ENCODE results near the gene PTDSS2. TPM values are rescaled to one million over a fixed set of nuclear protein-coding genes. Genes with fewer than 3 reads are reported as not detected.
"Not testable (repeated sequence)": the region's sequence is repeated elsewhere in the genome, so short reads cannot be mapped to it uniquely, and the experiment has no call there.

Gene PTDSS2
- total RNA-seq, 1 donor from 2014 or later, result 26.3 TPM

DNA sequence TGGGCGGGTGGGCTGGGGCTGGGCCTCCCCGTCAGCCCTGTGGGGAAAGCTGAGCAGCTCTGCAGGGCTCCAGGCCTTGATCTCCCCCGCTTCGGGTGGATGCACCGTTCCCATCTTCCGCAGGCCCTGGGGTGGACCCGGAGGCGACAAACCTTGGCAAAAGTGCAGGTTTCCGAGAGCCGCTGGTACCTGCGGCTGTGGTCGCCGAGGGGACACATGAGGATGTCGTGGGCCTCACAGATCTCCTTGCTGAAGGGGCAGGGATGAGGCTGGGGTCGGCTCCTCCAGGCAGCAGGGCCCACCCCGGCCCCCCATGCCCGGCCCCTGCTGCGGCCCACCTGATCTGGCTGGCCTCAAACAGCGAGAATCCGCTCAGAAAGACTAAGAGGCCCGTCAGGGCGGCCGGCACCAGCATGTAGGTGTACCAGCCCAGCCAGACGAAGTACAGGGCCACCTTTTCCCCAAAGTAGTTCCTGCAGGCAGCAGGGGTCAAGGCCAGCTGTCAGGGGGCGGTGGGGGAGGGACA lies 20.1 kb upstream of the PTDSS2 start:
- DNase-seq (ENCODE audit: low read depth) (no peak), FAIRE-seq (no peak)
- Histone ChIP-seq H3K4me3 (ENCODE audit: low read depth, low read length) (no peak overlapping the region), H3K36me3 (ENCODE audit: control insufficient read depth, insufficient read depth, low read length) (peaks cover 1% of the 10 kb centered on the region), H3K27me3 (ENCODE audit: control insufficient read depth, insufficient read depth, low read length) (no peaks in the 10 kb centered on the region)
- TF ChIP-seq, protein P1, sequence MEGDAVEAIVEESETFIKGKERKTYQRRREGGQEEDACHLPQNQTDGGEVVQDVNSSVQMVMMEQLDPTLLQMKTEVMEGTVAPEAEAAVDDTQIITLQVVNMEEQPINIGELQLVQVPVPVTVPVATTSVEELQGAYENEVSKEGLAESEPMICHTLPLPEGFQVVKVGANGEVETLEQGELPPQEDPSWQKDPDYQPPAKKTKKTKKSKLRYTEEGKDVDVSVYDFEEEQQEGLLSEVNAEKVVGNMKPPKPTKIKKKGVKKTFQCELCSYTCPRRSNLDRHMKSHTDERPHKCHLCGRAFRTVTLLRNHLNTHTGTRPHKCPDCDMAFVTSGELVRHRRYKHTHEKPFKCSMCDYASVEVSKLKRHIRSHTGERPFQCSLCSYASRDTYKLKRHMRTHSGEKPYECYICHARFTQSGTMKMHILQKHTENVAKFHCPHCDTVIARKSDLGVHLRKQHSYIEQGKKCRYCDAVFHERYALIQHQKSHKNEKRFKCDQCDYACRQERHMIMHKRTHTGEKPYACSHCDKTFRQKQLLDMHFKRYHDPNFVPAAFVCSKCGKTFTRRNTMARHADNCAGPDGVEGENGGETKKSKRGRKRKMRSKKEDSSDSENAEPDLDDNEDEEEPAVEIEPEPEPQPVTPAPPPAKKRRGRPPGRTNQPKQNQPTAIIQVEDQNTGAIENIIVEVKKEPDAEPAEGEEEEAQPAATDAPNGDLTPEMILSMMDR (IDR thresholded peaks at IDR 0.05; ENCODE audit: insufficient read depth, low read length, severe bottlenecking), result no peak

- TF ChIP-seq, protein P1 (IDR thresholded peaks at IDR 0.05; ENCODE audit: insufficient read depth, low read length, severe bottlenecking), result no peak
- FAIRE-seq (no peak), DNase-seq (ENCODE audit: low read depth) (no peak)
- peaks cover 1% of the 10 kb centered on the region for H3K36me3 ChIP-seq (ENCODE audit: control insufficient read depth, insufficient read depth, low read length)
- H3K27me3 ChIP-seq (ENCODE audit: control insufficient read depth, insufficient read depth, low read length), result no peaks in the 10 kb centered on the region
- H3K4me3 ChIP-seq (ENCODE audit: low read depth, low read length), result no peak overlapping the region
Measured at GRCh38 chr11:431921-432320, 18.2 kb upstream of the PTDSS2 start.

DNA sequence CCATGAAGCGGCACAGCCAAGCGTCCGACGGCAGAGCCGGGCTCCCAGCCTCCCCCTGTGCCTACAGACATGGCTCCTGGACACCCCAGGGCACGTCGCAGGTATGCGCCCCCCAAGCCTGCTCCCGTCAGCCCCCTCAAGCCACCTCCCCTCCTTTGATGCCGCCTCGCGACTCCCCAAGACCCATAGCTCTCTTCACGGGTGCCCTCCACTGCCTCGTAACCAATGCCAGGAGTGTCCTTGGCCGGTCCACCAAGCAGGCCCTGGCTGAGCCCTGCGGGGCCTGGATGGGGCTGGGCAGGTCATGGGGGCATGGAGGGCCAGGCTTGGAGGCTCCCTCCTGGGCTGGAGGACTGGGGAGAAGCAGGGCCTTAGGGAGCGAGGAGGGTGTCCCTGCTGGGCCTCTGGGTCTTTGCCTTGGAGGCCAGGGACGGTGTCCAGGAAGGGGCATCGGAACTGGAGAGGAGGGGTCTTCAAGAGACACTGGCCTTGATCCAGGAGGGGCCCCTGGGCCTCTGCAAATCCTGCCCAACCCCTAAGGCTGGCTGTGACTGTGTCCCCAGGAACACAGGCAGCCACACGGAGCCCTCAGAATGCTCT lies 17.5 kb upstream of the PTDSS2 start:
- Histone ChIP-seq H3K4me3 (ENCODE audit: low read depth, low read length) (no peak overlapping the region), H3K36me3 (ENCODE audit: control insufficient read depth, insufficient read depth, low read length) (peaks cover 1% of the 10 kb centered on the region), H3K27me3 (ENCODE audit: control insufficient read depth, insufficient read depth, low read length) (no peaks in the 10 kb centered on the region)
- no peak for FAIRE-seq
- DNase-seq (ENCODE audit: low read depth), result no peak
- TF ChIP-seq, protein P1 (IDR thresholded peaks at IDR 0.05; ENCODE audit: insufficient read depth, low read length, severe bottlenecking), result no peak

- TF ChIP-seq, protein P1 (IDR thresholded peaks at IDR 0.05; ENCODE audit: insufficient read depth, low read length, severe bottlenecking), result no peak
- no peak for FAIRE-seq
- H3K36me3 ChIP-seq (ENCODE audit: control insufficient read depth, insufficient read depth, low read length), result peaks cover 1% of the 10 kb centered on the region
- H3K4me3 ChIP-seq (ENCODE audit: low read depth, low read length), result no peak overlapping the region
- DNase-seq (ENCODE audit: low read depth), result no peak
- no peaks in the 10 kb centered on the region for H3K27me3 ChIP-seq (ENCODE audit: control insufficient read depth, insufficient read depth, low read length)
Measured at GRCh38 chr11:433111-433510, 17.0 kb upstream of the PTDSS2 start.

GRCh38 chr11:433641-434040 lies 16.4 kb upstream of the PTDSS2 start:
- TF ChIP-seq, protein P1 (IDR thresholded peaks at IDR 0.05; ENCODE audit: insufficient read depth, low read length, severe bottlenecking), result no peak
- H3K4me3 ChIP-seq (ENCODE audit: low read depth, low read length), result no peak overlapping the region
- no peak for DNase-seq (ENCODE audit: low read depth)
- peaks cover 1% of the 10 kb centered on the region for H3K36me3 ChIP-seq (ENCODE audit: control insufficient read depth, insufficient read depth, low read length)
- H3K27me3 ChIP-seq (ENCODE audit: control insufficient read depth, insufficient read depth, low read length), result no peaks in the 10 kb centered on the region
- no peak for FAIRE-seq

DNA sequence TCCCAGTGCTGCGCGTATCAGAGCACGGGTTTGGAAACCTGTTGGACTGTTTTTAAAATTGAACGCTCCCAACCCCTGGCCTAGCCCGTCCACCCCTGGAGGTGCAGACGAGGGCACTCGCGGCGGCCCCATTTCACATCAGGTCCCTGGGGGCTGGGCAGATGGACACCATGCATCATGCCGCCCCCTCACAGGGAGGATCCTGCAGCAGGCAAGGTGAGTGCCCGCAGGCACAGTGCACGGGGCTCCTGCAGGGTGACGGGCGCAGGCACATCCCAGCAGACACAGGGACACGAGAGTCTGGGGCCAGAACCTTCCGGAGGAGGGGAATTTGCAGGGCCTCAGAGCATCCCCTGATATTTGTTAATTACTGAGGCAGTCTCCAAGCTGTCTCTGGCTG lies 15.6 kb upstream of the PTDSS2 start:
- Histone ChIP-seq H3K4me3 (ENCODE audit: low read depth, low read length) (no peak overlapping the region), H3K36me3 (ENCODE audit: control insufficient read depth, insufficient read depth, low read length) (peaks cover 1% of the 10 kb centered on the region), H3K27me3 (ENCODE audit: control insufficient read depth, insufficient read depth, low read length) (no peaks in the 10 kb centered on the region)
- FAIRE-seq (no peak), DNase-seq (ENCODE audit: low read depth) (no peak)
- TF ChIP-seq, protein P1 (IDR thresholded peaks at IDR 0.05; ENCODE audit: insufficient read depth, low read length, severe bottlenecking), result no peak

- not testable (repeated sequence) for H3K4me3 ChIP-seq (ENCODE audit: low read depth, low read length); H3K36me3 ChIP-seq (ENCODE audit: control insufficient read depth, insufficient read depth, low read length); FAIRE-seq; H3K27me3 ChIP-seq (ENCODE audit: control insufficient read depth, insufficient read depth, low read length); DNase-seq (ENCODE audit: low read depth)
Measured at GRCh38 chr11:434999-435740, 14.9 kb upstream of the PTDSS2 start.

All from bronchial epithelial cell (primary cell).